H1 (cell line): Measurements from ENCODE around the gene RBMX. TPM values are rescaled to one million over a fixed set of nuclear protein-coding genes. Genes with fewer than 3 reads are reported as not detected.
"Not testable (repeated sequence)": the region's sequence is repeated elsewhere in the genome, so short reads cannot be mapped to it uniquely, and the experiment has no call there.

Source experiments
- CTCF ChIA-PET: fragments of 300-600 bp; sonication (Branson Sonifier 250); formaldehyde crosslinking; loops from one replicate; lab custom pipeline; 2021; ENCODE audit not compliant: partially characterized antibody; lab: Charles Lee
- POLR2A ChIA-PET: fragments of 300-600 bp; sonication (Branson Sonifier 250); formaldehyde crosslinking; loops from one replicate; lab custom pipeline; 2021; ENCODE audit warnings: inconsistent platforms; ENCODE audit not compliant: partially characterized antibody; lab: Charles Lee
- DNase-seq, 2 experiments: peaks; one replicate each; pipeline versions ENCODE4 v3.0.0 to v3.0.0-alpha.2; 2010 to 2022; ENCODE audit warnings: low spot score in 2 of 2, low read depth in 1 of 2, mixed read lengths in 1 of 2
- FAIRE-seq: peaks from 2 replicates; lab custom pipeline; 2011; peaks lifted over from hg19 to GRCh38; lab: Jason Lieb, UNC
- H2AFZ ChIP-seq: 2 replicates; pipeline ENCODE4 v1.8.1; 2012; ENCODE audit warnings: low read length, inconsistent platforms
- H2AK5ac ChIP-seq: 2 replicates; pipeline ENCODE4 v1.6.1; 2013; ENCODE audit warnings: low read depth, low read length
- H2BK120ac ChIP-seq: replicated peaks from 2 replicates; pipeline ENCODE3; 2013; ENCODE audit warnings: low read depth, low read length, inconsistent platforms
- H2BK12ac ChIP-seq: 2 replicates; pipeline ENCODE4 v1.6.1; 2013; ENCODE audit warnings: low read depth, low read length
- H2BK15ac ChIP-seq: 2 replicates; pipeline ENCODE4 v1.6.1; 2013; ENCODE audit warnings: low read length
- H2BK20ac ChIP-seq: 2 replicates; pipeline ENCODE4 v1.6.1; 2013; ENCODE audit warnings: low read length
- H2BK5ac ChIP-seq: 2 replicates; pipeline ENCODE4 v1.6.1; 2013; ENCODE audit warnings: low read depth, low read length
- H3K14ac ChIP-seq: 2 replicates; pipeline ENCODE4 v1.6.1; 2013; ENCODE audit warnings: inconsistent platforms; ENCODE audit not compliant: insufficient read length
- H3K18ac ChIP-seq: 2 replicates; pipeline ENCODE4 v1.6.1; 2013; ENCODE audit warnings: low read length; ENCODE audit errors: extremely low read depth
- H3K23ac ChIP-seq: 2 replicates; pipeline ENCODE4 v1.6.1; 2013; ENCODE audit warnings: inconsistent platforms; ENCODE audit not compliant: insufficient read length
- H3K23me2 ChIP-seq: 2 replicates; pipeline ENCODE4 v1.6.1; 2013; ENCODE audit warnings: low read depth, low read length
- H3K27ac ChIP-seq: 2 replicates; pipeline ENCODE4 v1.6.1; 2011; ENCODE audit warnings: low read depth, low read length, inconsistent platforms
- H3K27me3 ChIP-seq, 4 experiments: replicated peaks in 1 of 4; 1 replicate in 1 of 4; 2 replicates in 3 of 4; pipeline versions ENCODE4 v1.6.1 to v1.8.1; 2011 to 2013; ENCODE audit warnings: low read length in 3 of 4, mild to moderate bottlenecking in 3 of 4, inconsistent platforms in 2 of 4, mixed read lengths in 2 of 4, moderate library complexity in 1 of 4; ENCODE audit not compliant: control insufficient read depth in 3 of 4, insufficient read depth in 3 of 4; ENCODE audit errors: extremely low read depth in 1 of 4
- H3K36me3 ChIP-seq, 4 experiments: 2 replicates each; pipeline versions ENCODE4 v1.6.1 to v1.8.1; 2011 to 2013; ENCODE audit warnings: mild to moderate bottlenecking in 4 of 4, low read length in 3 of 4, moderate library complexity in 2 of 4, control low read depth in 1 of 4, inconsistent platforms in 1 of 4; ENCODE audit not compliant: insufficient read depth in 4 of 4, control insufficient read depth in 2 of 4
- H3K4ac ChIP-seq: replicated peaks from 2 replicates; pipeline ENCODE3; 2013; ENCODE audit warnings: low read length, low read depth, mixed read lengths, inconsistent platforms; ENCODE audit not compliant: insufficient read length
- H3K4me1 ChIP-seq, 4 experiments: replicated peaks in 1 of 4; 1 replicate in 1 of 4; 2 replicates in 3 of 4; pipeline versions ENCODE4 v1.6.1 to v1.8.1; 2011 to 2013; ENCODE audit warnings: low read length in 3 of 4, inconsistent platforms in 2 of 4, mixed read lengths in 1 of 4; ENCODE audit not compliant: insufficient read depth in 4 of 4, control insufficient read depth in 3 of 4
- H3K4me2 ChIP-seq, 2 experiments: 2 replicates each; pipeline versions ENCODE4 v1.6.1 to v1.8.1; 2011 to 2013; ENCODE audit warnings: low read depth in 2 of 2, low read length in 2 of 2, control low read depth in 1 of 2, inconsistent platforms in 1 of 2, mild to moderate bottlenecking in 1 of 2; ENCODE audit not compliant: insufficient read depth in 1 of 2
- H3K4me3 ChIP-seq, 4 experiments: fragments of 200-600, 300-600 bp in 1 of 4; sonication (generic), shearing (Covaris generic), sonication (Bioruptor Twin) in 1 of 4; 2 replicates each; pipeline versions ENCODE4 v1.5.1 to v1.8.1; 2011 to 2016; ENCODE audit warnings: low read length in 4 of 4, low read depth in 3 of 4, control low read depth in 2 of 4, inconsistent platforms in 2 of 4, mild to moderate bottlenecking in 2 of 4, mixed read lengths in 1 of 4, moderate library complexity in 1 of 4; ENCODE audit not compliant: insufficient read depth in 2 of 4; ENCODE audit errors: extremely low read depth in 1 of 4
- H3K56ac ChIP-seq: replicated peaks from 2 replicates; pipeline ENCODE3; 2013; ENCODE audit warnings: low read depth, mild to moderate bottlenecking, mixed read lengths, low read length, inconsistent platforms; ENCODE audit not compliant: insufficient read length
- H3K79me1 ChIP-seq: 2 replicates; pipeline ENCODE4 v1.6.1; 2013; ENCODE audit warnings: low read depth, low read length, control low read depth
- H3K79me2 ChIP-seq, 2 experiments: 2 replicates each; pipeline versions ENCODE4 v1.6.1 to v1.8.1; 2012 to 2013; ENCODE audit warnings: low read length in 2 of 2, mild to moderate bottlenecking in 2 of 2, inconsistent platforms in 1 of 2; ENCODE audit not compliant: insufficient read depth in 2 of 2, control insufficient read depth in 1 of 2
- H3K9ac ChIP-seq, 4 experiments: replicated peaks in 1 of 4; 1 replicate in 1 of 4; 2 replicates in 3 of 4; pipeline versions ENCODE4 v1.6.1 to v1.8.1; 2011 to 2013; ENCODE audit warnings: low read depth in 3 of 4, low read length in 3 of 4, control low read depth in 2 of 4, mild to moderate bottlenecking in 2 of 4, moderate library complexity in 2 of 4, inconsistent platforms in 1 of 4; ENCODE audit errors: extremely low read depth in 1 of 4
- H3K9me3 ChIP-seq, 2 experiments: 2 replicates each; pipeline versions ENCODE4 v1.6.1 to v1.8.1; 2012 to 2013; ENCODE audit warnings: mild to moderate bottlenecking in 2 of 2, moderate library complexity in 2 of 2, control low read depth in 1 of 2, inconsistent platforms in 1 of 2, low read depth in 1 of 2, low read length in 1 of 2, mixed read lengths in 1 of 2; ENCODE audit not compliant: insufficient read depth in 2 of 2
- H4K20me1 ChIP-seq, 2 experiments: replicated peaks in 1 of 2; 2 replicates each; pipeline versions ENCODE3 to v1.8.1; 2011 to 2013; ENCODE audit warnings: inconsistent platforms in 2 of 2, low read length in 2 of 2, mild to moderate bottlenecking in 1 of 2; ENCODE audit not compliant: insufficient read depth in 2 of 2, control insufficient read depth in 1 of 2
- H4K5ac ChIP-seq: 2 replicates; pipeline ENCODE4 v1.6.1; 2013; ENCODE audit warnings: low read length, low read depth, mixed read lengths, inconsistent platforms; ENCODE audit not compliant: insufficient read length
- H4K8ac ChIP-seq: 2 replicates; pipeline ENCODE4 v1.8.0; 2013; ENCODE audit warnings: mild to moderate bottlenecking, moderate library complexity, low read length, inconsistent platforms; ENCODE audit not compliant: insufficient read depth; ENCODE audit errors: extremely low read depth
- H4K91ac ChIP-seq: replicated peaks from 2 replicates; pipeline ENCODE3; 2013; ENCODE audit warnings: low read length, mixed read lengths, inconsistent platforms; ENCODE audit not compliant: insufficient read length
- CTBP2 ChIP-seq: IDR thresholded peaks from 2 replicates; pipeline ENCODE4 v1.7.0; 2011; ENCODE audit warnings: borderline replicate concordance, mild to moderate bottlenecking, moderate library complexity, mixed read lengths, low read length; ENCODE audit not compliant: insufficient read depth, insufficient read length
- CTCF ChIP-seq, 3 experiments: IDR thresholded peaks; 1 replicate in 2 of 3; 2 replicates in 1 of 3; pipeline versions ENCODE4 v1.5.1 to v1.6.1; 2011; ENCODE audit warnings: low read length in 3 of 3, mild to moderate bottlenecking in 3 of 3, inconsistent platforms in 2 of 3, low read depth in 1 of 3, moderate library complexity in 1 of 3; ENCODE audit not compliant: insufficient read depth in 1 of 3; ENCODE audit errors: control extremely low read depth in 1 of 3
- EP300 ChIP-seq, 2 experiments: IDR thresholded peaks; 1 replicate in 1 of 2; 2 replicates in 1 of 2; pipeline ENCODE4 v1.6.1; 2011 to 2012; ENCODE audit warnings: low read depth in 2 of 2, low read length in 2 of 2, mild to moderate bottlenecking in 2 of 2, borderline replicate concordance in 1 of 2, inconsistent platforms in 1 of 2, moderate library complexity in 1 of 2
- KDM1A ChIP-seq: fragments of 200-600, 300-600 bp; sonication (generic); IDR thresholded peaks from 2 replicates; pipeline ENCODE4 v1.7.1; 2016; ENCODE audit warnings: mild to moderate bottlenecking, low read length, borderline replicate concordance
- RFX5 ChIP-seq: IDR thresholded peaks from 2 replicates; pipeline ENCODE4 v1.6.1; 2011; ENCODE audit warnings: low read depth, low read length, improper control_type of control experiment, borderline replicate concordance
- SP4 ChIP-seq: IDR thresholded peaks from 2 replicates; pipeline ENCODE4 v1.6.1; 2012; ENCODE audit warnings: low read length, inconsistent platforms
- TAF7 ChIP-seq: optimal IDR thresholded peaks from 2 replicates; pipeline ENCODE3; 2011; ENCODE audit warnings: low read depth, mild to moderate bottlenecking, inconsistent platforms, low read length, moderate library complexity, borderline replicate concordance
- ZNF274 ChIP-seq: IDR thresholded peaks from 2 replicates; pipeline ENCODE4 v1.7.0; 2012; ENCODE audit warnings: low read length, borderline replicate concordance; ENCODE audit errors: extremely low read depth
- WGBS, 2 experiments: shearing (Covaris generic) in 1 of 2; methylation state at CpG; one replicate each; pipeline versions ENCODE4 v1.1.6 to v1.1.7; 2013 to 2015; ENCODE audit warnings: low lambda C conversion rate in 2 of 2, mixed read lengths in 2 of 2, inconsistent platforms in 1 of 2, low coverage in 1 of 2, missing lambda C conversion rate in 1 of 2; ENCODE audit not compliant: insufficient replicate concordance in 2 of 2, insufficient coverage in 1 of 2, insufficient read length in 1 of 2; ENCODE audit errors: extremely low coverage in 1 of 2, missing lambda C conversion rate in 1 of 2; 5-methylcytosine and 5-hydroxymethylcytosine counted together
- polyA plus RNA-seq, 7 experiments: library from polyadenylated mRNA; depleted of rRNA in 3 of 7; stranded (reverse) in 5 of 7; unstranded in 2 of 7; fragments of >200 nt in 5 of 7; fragments of 200-250 nt in 2 of 7; gene quantifications; 1 replicate in 5 of 7; 2 replicates in 1 of 7; 4 replicates in 1 of 7; pipeline versions ENCODE4 v1.2.1 to v1.2.3, GENCODE V29; 2011 to 2013; ENCODE audit warnings: missing spikeins in 2 of 7, mixed read lengths in 2 of 7
- total RNA-seq: library from RNA; stranded (reverse); fragmentation: NEBNext Ultra II Directional; extraction: Animal tissue kit (Norgen Biotek cat#: 25700); gene quantifications from 2 replicates; pipeline ENCODE4 v1.2.1, GENCODE V29; 2021

Gene RBMX
- total and polyA plus RNA-seq, 2 of the 8 experiments (the other 6 are each of a cell fraction or from before 2014, with no cell fraction given): 213 to 476 TPM

DNA sequence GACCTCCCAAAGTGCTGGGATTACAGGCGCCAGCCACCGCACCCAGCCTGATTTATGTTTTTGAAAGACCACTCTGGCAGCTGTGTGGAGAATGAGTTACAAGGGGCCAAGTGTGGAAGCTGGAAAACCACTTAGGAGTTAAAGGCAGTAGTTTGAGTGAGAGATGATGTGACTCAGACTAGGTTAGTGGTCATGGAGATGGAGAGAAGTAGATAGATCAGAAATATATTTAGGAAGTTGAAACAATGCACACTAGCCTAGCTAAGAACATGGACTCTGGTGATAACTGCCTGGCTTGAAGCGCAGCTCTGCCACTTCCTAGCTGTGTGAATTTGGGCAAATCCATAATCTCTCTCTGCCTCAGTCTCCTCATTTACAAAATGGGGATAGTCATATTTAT, 11.9 kb upstream of the RBMX start (continued):
- TF ChIP-seq ZNF274 (no peak), CTBP2 (no peak), SP4 (no peak), KDM1A (no peak), EP300 (IDR thresholded peaks at IDR 0.05; ENCODE audit: borderline replicate concordance in 1 of 2, low read depth in 2 of 2, low read length in 2 of 2) (no peak), RFX5 (no peak), CTCF (IDR thresholded peaks at IDR 0.05; ENCODE audit: control extremely low read depth in 1 of 3, insufficient read depth in 1 of 3, low read depth in 1 of 3, low read length in 3 of 3) (no peak), TAF7 (no peak)

DNA sequence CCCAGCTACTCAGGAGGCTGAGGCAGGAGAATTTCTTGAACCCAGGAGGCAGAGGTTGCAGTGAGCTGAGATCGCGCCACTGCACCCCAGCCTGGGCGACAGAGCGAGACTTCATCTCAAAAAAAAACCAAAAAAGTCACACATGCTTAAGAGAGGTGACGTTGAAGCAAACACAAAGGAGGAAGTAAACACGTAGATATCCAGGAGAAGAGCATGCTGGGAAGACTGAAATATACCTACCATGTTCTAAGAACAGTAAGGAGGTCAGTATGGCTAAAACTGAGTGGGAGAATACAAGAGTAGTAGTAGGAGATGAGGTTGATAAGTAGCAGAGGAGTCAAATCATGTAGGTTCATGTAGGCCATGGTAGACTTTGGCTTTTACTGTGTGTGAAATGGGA, 10.1 kb upstream of the RBMX start:
- H3K4me2 ChIP-seq, H2AFZ ChIP-seq, H3K9me3 ChIP-seq, H4K91ac ChIP-seq, H3K79me1 ChIP-seq, H2AK5ac ChIP-seq, H3K18ac ChIP-seq, H3K27me3 ChIP-seq, H3K4me1 ChIP-seq, CTCF ChIA-PET, H4K5ac ChIP-seq, H3K9ac ChIP-seq, H3K56ac ChIP-seq, H2BK12ac ChIP-seq, H3K14ac ChIP-seq, H4K8ac ChIP-seq, H3K36me3 ChIP-seq, H2BK20ac ChIP-seq, H3K27ac ChIP-seq, DNase-seq, H3K79me2 ChIP-seq, H2BK120ac ChIP-seq, FAIRE-seq, H3K4me3 ChIP-seq, H2BK15ac ChIP-seq, H4K20me1 ChIP-seq, H3K23ac ChIP-seq, H3K23me2 ChIP-seq, H3K4ac ChIP-seq, H2BK5ac ChIP-seq: not testable (repeated sequence)
- WGBS, 2 experiments: 100% methylated on average over 2 of the region's 6 CpGs; no CpG with 5 or more reads in 1 of the 2 experiments
- POLR2A ChIA-PET: interaction anchor here (2.2 kb wide), 1 partner anchor 10 kb away, joined by 13 read pairs; the partner anchor contains the start of gene RBMX
